Measurements from ENCODE around the gene MRPS21. TPM values are rescaled to one million over a fixed set of nuclear protein-coding genes. Genes with fewer than 3 reads are reported as not detected.
A peak's percentile ranks its signal among the peaks of the same experiment; 100 is the strongest.

The MRPS21 gene
- total and polyA plus RNA-seq, 9 of the 15 experiments (the other 6 are each of a cell fraction or from before 2014, with no cell fraction given): 119 to 407 (median 149) TPM

GRCh38 chr1:150280138-150280707, 13.4 kb upstream of the MRPS21 start:
- no peaks in the 10 kb centered on the region for H3K9me1 ChIP-seq (ENCODE audit: control insufficient read depth, insufficient read depth, low read length)
- no peaks in the 10 kb centered on the region for H3K9me3 ChIP-seq (replicated peaks; ENCODE audit: control insufficient read depth, insufficient read depth, low read depth, low read length)
- POLR2A ChIA-PET: interaction anchor here (0.6 to 0.8 kb wide), 2 partner anchors 83 to 96 kb away, joined by 3 to 4 read pairs; no protein-coding TSS in a partner anchor
- FAIRE-seq (no peak), ATAC-seq (no peak), DNase-seq (ENCODE audit: extremely low read depth in 1 of 4, low spot score in 3 of 4) (no peak)
- CTCF ChIA-PET (ENCODE audit: low intra/inter-chr PET ratio): interaction anchor here (4.0 kb wide), 1 partner anchor 25 kb away, joined by 43 read pairs; no protein-coding TSS in a partner anchor
- no peaks in the 10 kb centered on the region for H4K20me1 ChIP-seq (replicated peaks; ENCODE audit: control insufficient read depth, insufficient read depth, low read length)
- intact Hi-C loops (cut with micrococcal nuclease): no loop called here
- H3K79me2 ChIP-seq (ENCODE audit: control insufficient read depth, insufficient read depth, low read length): no peaks in the 10 kb centered on the region
- H3K36me3 ChIP-seq (ENCODE audit: control insufficient read depth, insufficient read depth, low read length): no peaks in the 10 kb centered on the region
- H3K4me3 ChIP-seq: no peak overlapping the region
- no TSS peak for BruUV-seq (replicated peaks)
- H3K27me3 ChIP-seq (ENCODE audit: control insufficient read depth in 2 of 2, insufficient read depth in 2 of 2, low read length in 2 of 2): no peaks in the 10 kb centered on the region
- H3K27ac ChIP-seq (ENCODE audit: extremely low read depth, low read depth, low read length): no peak overlapping the region
- peak overlapping the region; percentile 88; the same call in 1 of the 2 replicates for H2AFZ ChIP-seq (ENCODE audit: low read depth, low read length)
- in situ Hi-C loops (cut with MboI): no loop called here
- 54% methylated on average over 6 of the region's 6 CpGs for WGBS (ENCODE audit: insufficient coverage, low coverage, missing lambda C conversion rate)
- no peak overlapping the region for H3K4me2 ChIP-seq (ENCODE audit: insufficient read depth, low read length)
- no peak overlapping the region for H3K9ac ChIP-seq (ENCODE audit: insufficient read depth in 1 of 2, low read depth in 2 of 2, low read length in 2 of 2)
- H3K4me1 ChIP-seq (replicated peaks in 1 of 2; ENCODE audit: control insufficient read depth in 2 of 2, insufficient read depth in 2 of 2, low read length in 2 of 2): peaks cover 0 to 14% of the 10 kb centered on the region in 2 experiments; a peak in 3 of 5 replicates
- TF ChIP-seq FOXA1 (IDR thresholded peaks at IDR 0.05; ENCODE audit: borderline replicate concordance): no peak
- no peak for TF ChIP-seq ZNF24 (IDR thresholded peaks at IDR 0.05)
- TF ChIP-seq THRB (CRISPR knock-in tag; conservative IDR thresholded peaks at IDR 0.05): no peak
- TF ChIP-seq KAT7 (CRISPR knock-in tag; IDR thresholded peaks at IDR 0.05; ENCODE audit: borderline replicate concordance): no peak
- no peak for TF ChIP-seq UBTF (IDR thresholded peaks at IDR 0.05; ENCODE audit: borderline replicate concordance in 1 of 2, low read depth in 2 of 2, low read length in 2 of 2)
- TF ChIP-seq MCM5 (IDR thresholded peaks at IDR 0.05; ENCODE audit: low read depth): no peak
- TF ChIP-seq MXD1 (CRISPR knock-in tag; IDR thresholded peaks at IDR 0.05; ENCODE audit: borderline replicate concordance, poor library complexity, severe bottlenecking): no peak
- no peak for TF ChIP-seq ZEB2 (IDR thresholded peaks at IDR 0.05)
- no peak for TF ChIP-seq CSDE1 (IDR thresholded peaks at IDR 0.05)
- TF ChIP-seq ATF3 (IDR thresholded peaks at IDR 0.05): peak; percentile 54
- no peak for TF ChIP-seq ATF3 (CRISPR knock-in tag; conservative IDR thresholded peaks at IDR 0.05)
- TF ChIP-seq ZNF316 (IDR thresholded peaks at IDR 0.05): peak; percentile 94
- no peak for TF ChIP-seq DNMT1 (IDR thresholded peaks at IDR 0.05)
- no peak for TF ChIP-seq ZNF830 (CRISPR knock-in tag; IDR thresholded peaks at IDR 0.05)
- peak; percentile 72 for TF ChIP-seq MAFF (IDR thresholded peaks at IDR 0.05; ENCODE audit: low read length)
- TF ChIP-seq NFE2 (IDR thresholded peaks at IDR 0.05; ENCODE audit: low read depth): 0 out of 2 replicates have a peak, but pooled peaks have one; percentile 15
- peak; percentile 84 for TF ChIP-seq MAFG (tag; conservative IDR thresholded peaks at IDR 0.05)

Data from K562 (cell line).